Stomach smooth muscle (tissue), 2 donors: ENCODE data around the gene GMPR2.

Experiments used
- H3K27ac ChIP-seq: one replicate; pipeline ENCODE4 v1.7.0; 2013; ENCODE audit warnings: mild to moderate bottlenecking, low read length, inconsistent platforms
- H3K27me3 ChIP-seq, 2 donors: one replicate each; pipeline ENCODE4 v1.7.0; 2013; ENCODE audit warnings: low read length in 2 of 2; ENCODE audit not compliant: insufficient read depth in 2 of 2, control insufficient read depth in 1 of 2
- H3K36me3 ChIP-seq, 2 donors: one replicate each; pipeline ENCODE4 v1.7.0; 2013; ENCODE audit warnings: low read length in 2 of 2; ENCODE audit not compliant: control insufficient read depth in 2 of 2, insufficient read depth in 2 of 2
- H3K4me1 ChIP-seq: one replicate; pipeline ENCODE4 v1.7.0; 2013; ENCODE audit warnings: low read length; ENCODE audit not compliant: control insufficient read depth, insufficient read depth
- H3K4me3 ChIP-seq, 2 donors: one replicate each; pipeline ENCODE4 v1.7.0; 2013; ENCODE audit warnings: low read length in 2 of 2
- H3K9ac ChIP-seq, 2 donors: one replicate each; pipeline ENCODE4 v1.7.0; 2013; ENCODE audit warnings: low read length in 2 of 2, mild to moderate bottlenecking in 1 of 2
- H3K9me3 ChIP-seq, 2 donors: one replicate each; pipeline ENCODE4 v1.7.0; 2013; ENCODE audit warnings: low read length in 2 of 2; ENCODE audit not compliant: control insufficient read depth in 2 of 2
- donor health status: healthy.
- donor health status: Pancreatic carcinoma.

The GMPR2 gene

DNA sequence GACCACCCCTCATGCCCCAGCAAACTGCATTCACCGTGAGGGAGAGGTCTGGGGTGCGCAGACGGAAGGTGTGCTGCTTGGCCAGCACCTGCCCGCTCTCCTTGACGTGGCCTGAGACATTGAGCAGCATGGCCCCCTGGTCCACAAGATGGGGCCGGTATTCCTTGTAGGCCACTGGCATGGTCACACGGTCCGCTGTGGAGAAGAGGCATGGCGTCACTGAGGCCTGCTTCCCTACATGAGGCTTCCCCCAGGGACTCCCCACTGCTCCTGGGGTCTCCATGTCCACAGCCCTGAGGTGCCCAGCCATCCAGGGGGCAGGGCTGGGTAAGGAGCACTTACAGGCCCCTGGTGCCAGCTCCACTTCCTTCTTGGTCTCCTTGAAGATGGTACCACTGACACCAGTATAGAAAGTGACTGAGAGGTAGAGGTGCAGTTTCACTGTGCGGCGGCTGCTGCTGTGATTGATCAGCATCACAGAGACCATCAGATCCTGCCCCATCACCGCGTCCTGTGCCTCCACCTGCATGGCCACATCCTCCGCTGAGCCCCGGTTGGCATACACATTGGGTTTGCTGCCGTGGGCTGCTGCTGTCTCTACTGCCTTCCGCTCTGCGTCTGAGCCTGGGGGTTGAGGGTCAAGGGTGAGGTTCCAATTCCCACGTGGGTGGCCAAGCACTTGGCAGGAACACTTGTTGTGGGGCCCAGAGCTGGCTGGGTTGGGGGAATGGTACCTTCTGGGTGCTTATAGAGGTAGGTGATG is 22.1 kb downstream of the GMPR2 start:
- Histone ChIP-seq H3K27ac (no peak overlapping the region), H3K9ac (no peak overlapping the region), H3K9me3 (no peaks in the 10 kb centered on the region), H3K4me1 (no peaks in the 10 kb centered on the region), H3K27me3 (no peaks in the 10 kb centered on the region), H3K36me3 (no peaks in the 10 kb centered on the region), H3K4me3 (no peak overlapping the region)

DNA sequence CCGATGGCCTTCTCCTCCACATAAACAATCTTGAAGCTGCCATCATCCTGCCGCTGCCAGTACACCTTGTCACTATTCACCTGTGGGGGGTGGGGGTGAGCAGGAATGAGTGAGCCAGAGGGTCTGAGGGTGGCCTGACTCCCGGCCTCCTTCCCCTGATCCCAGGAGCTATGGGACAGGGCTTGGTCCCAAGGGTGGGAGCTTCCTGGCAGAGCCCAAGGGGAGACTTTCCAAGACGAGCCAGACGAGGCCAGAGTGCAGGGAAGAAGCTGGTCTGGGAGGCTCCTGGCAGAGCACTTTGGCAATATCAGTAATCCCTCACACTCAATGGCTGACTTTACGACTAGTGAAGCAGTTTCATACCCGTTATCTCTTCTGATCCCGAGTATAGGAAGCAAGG is 22.7 kb downstream of the GMPR2 start:
- Histone ChIP-seq H3K27ac (no peak overlapping the region), H3K9ac (no peak overlapping the region), H3K27me3 (no peaks in the 10 kb centered on the region), H3K36me3 (no peaks in the 10 kb centered on the region), H3K9me3 (no peaks in the 10 kb centered on the region), H3K4me3 (no peak overlapping the region), H3K4me1 (no peaks in the 10 kb centered on the region)

DNA sequence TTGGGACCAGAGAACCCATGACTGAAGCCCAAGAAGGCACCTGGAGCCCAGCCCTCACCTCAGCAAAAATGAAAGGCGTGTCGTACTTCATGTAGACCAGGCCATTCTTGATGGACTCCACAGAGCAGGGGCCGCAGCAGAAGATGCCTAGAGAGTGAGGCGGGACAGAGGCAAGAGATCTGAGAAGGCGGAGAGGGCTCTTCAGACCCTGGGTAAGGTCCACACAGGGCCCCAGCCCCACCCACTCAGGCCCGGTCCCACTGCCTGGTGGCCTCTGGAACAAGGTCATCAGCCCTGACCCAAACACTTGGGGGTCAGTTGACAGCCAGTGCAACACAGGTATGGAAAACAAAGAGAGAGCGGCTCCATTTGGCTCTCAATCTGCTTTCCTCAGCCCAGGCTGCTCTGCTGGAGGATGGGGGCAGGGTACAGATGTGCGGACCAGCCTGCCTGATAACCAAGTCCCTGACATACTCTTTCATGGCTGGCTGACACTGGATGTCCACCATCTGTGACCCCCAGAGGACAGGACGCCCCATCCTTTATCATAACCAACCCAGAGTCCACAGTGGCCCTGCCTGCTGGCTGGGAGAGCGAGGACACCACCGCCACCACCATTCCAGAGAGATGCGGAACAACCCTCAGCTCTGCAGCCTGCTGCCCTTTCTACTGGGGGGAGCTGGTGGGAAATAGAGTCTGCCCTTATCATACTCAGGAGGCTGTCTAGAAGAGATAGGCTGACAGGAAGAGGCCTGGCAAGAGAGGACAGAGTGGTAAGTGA is 23.4 kb downstream of the GMPR2 start:
- H3K36me3 ChIP-seq, result no peaks in the 10 kb centered on the region
- no peaks in the 10 kb centered on the region for H3K27me3 ChIP-seq
- H3K4me1 ChIP-seq, result no peaks in the 10 kb centered on the region
- H3K4me3 ChIP-seq, result no peak overlapping the region
- no peak overlapping the region for H3K27ac ChIP-seq
- H3K9me3 ChIP-seq, result no peaks in the 10 kb centered on the region
- no peak overlapping the region for H3K9ac ChIP-seq

DNA sequence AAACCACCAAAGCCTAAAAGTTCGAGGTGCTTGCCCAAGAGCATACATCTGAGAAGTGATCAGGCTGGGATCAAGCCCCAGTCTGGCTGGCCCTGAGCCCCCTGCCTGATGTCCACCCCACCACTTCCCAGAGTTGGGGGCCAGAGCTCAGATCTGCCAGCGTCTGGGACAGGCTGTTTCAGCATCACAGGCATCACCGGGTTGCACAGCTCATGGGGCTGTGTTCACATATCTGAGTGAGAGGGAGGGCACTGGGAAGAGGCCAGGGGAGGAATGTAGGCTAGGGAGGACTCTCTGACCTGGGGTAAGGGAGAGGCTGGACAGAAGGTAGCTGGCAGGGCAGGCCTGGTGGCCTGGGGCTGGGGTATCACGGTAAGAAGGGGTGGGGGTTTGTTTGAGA is 24.2 kb downstream of the GMPR2 start:
- Histone ChIP-seq H3K27ac (no peak overlapping the region), H3K4me1 (no peaks in the 10 kb centered on the region), H3K9me3 (no peaks in the 10 kb centered on the region), H3K4me3 (no peak overlapping the region), H3K36me3 (no peaks in the 10 kb centered on the region), H3K9ac (no peak overlapping the region), H3K27me3 (no peaks in the 10 kb centered on the region)

DNA sequence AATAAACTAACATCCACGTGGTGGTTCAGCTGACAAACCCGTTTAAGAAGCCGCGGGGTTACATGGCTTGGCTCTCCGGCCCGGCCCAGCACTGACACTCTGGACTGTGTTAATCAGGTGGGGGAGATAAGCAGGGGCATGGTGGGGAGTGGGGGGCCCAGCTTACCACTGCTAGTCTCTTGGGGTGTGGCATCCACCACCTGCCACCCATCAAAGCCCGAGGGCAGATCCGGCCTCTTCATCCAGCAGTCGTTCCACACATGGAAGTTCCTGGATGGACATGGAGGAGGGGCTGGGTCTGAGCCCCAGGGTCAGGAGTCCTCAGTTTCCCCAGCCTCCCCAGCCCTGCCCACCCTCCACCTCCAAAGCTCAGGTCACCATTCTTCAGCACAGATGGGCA is 25.4 kb downstream of the GMPR2 start:
- H3K4me1 ChIP-seq, result no peaks in the 10 kb centered on the region
- H3K27ac ChIP-seq, result no peak overlapping the region
- H3K27me3 ChIP-seq, result no peaks in the 10 kb centered on the region
- no peak overlapping the region for H3K9ac ChIP-seq
- no peak overlapping the region for H3K4me3 ChIP-seq
- no peaks in the 10 kb centered on the region for H3K9me3 ChIP-seq
- no peaks in the 10 kb centered on the region for H3K36me3 ChIP-seq

DNA sequence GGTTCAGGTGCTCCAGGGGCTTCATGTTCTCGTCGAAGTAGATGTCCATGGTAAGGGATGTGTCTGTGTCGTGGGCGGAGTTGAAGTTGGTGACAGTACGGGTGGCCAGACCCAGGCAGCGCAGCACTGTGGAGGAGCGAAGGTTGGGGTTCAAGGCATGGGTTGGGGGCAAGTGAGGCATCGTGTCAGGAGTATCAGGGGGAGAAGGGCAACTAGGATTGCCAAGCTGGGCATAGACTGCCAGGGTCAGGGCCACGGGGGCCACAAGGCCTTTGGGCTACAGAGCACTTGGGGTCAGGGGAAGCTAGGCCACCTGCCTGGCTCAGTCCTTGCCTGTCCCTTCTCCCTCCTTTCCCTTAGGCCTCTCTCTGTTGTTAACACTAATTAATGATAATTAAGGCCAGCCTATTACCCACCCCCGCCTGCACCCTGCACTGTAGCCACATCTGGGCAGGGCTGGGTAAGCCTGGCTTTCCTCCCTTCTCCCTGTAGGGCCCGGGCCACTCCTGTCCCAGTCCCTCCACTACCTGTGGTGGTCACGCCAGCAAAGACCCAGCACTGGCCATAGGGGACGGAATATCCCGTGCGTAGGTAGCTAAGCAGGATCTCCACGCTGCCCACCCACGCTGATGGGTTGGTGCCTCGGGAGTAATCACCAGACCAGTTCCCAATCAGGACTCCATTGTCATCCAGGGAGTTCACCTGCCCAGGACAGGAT is 26.0 kb downstream of the GMPR2 start:
- H3K36me3 ChIP-seq, result no peaks in the 10 kb centered on the region

DNA sequence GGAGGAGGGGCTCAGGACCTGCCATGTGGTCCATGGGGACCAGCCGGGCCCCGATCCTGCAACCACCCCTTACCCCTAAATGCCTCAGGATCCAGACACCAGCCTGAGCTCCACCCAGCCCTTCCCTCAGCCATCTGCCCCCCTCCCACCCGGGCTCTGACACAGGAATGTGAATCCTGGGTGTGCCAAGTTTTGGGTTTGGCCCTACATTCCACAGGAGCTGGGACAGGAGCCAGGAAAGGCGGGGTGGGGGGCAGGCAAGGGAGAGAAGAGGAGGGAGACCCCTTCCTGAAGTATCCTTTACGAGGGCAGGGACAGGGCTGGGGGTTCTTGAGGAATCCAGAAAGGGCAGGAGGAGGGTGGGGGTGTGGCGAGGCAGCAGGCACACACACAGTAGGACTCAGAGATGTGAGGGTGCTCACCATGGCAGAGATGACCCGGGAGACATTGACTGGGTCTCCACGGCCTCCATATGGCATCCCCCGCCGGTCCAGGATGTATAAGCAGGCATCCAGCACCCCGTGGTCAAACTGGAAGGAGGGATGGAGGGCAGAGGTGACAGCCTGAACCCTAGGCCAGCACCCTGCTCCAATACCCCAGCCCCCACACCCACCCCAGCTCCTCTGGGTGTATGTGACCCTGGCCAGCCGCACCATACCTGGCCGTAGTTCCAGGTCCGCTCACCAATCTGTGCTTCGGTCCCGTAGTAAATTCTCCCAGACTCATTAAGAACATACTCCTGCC is 26.7 kb downstream of the GMPR2 start:
- Histone ChIP-seq H3K4me3 (no peak overlapping the region), H3K9me3 (no peaks in the 10 kb centered on the region), H3K4me1 (no peaks in the 10 kb centered on the region), H3K27ac (no peak overlapping the region), H3K27me3 (no peaks in the 10 kb centered on the region), H3K36me3 (no peaks in the 10 kb centered on the region), H3K9ac (no peak overlapping the region)

More for the DNA sequence above, 26.0 kb downstream of the GMPR2 start:
- no peak overlapping the region for H3K9ac ChIP-seq
- H3K4me3 ChIP-seq, result no peak overlapping the region
- no peaks in the 10 kb centered on the region for H3K27me3 ChIP-seq
- no peaks in the 10 kb centered on the region for H3K4me1 ChIP-seq
- no peaks in the 10 kb centered on the region for H3K9me3 ChIP-seq
- H3K27ac ChIP-seq, result no peak overlapping the region

DNA sequence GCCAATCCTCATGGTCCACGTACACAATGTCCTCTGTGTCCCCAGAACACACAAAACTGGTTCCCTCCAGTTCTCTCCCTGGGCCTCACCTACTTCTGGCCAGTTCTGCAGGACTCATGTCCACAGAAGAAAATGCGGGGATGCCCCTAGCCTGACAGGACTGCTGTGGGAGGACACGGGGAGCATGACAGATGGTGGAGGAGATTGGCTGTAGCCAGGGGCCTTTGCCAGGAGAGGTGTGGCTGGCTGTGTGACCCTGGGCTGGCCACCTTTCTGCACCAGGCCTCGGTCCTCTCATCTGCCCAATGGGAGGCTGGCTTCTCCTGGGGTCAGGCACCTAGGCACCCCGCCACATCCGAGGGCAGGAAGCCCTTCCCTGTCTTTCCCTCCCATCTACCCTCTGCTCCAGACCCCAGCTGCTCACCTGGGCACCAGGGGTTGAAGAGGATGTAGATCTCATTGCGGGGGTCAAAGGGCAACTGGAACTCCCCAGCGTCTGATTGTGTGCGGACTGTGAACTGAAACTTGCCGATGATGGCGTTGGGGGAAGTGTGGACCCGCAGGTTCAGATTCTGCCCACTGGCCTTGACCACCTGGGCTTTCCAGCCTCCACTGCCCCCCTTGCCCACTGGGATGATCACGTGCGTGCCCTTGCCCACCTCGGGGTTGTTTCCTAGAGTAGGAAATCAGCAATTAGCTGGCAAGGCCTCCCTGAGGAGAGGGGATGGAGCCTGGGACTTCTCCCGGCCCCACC is 27.5 kb downstream of the GMPR2 start:
- Histone ChIP-seq H3K27me3 (no peaks in the 10 kb centered on the region), H3K9ac (no peak overlapping the region), H3K27ac (no peak overlapping the region), H3K4me3 (no peak overlapping the region), H3K4me1 (no peaks in the 10 kb centered on the region), H3K36me3 (peaks cover 0 to 2% of the 10 kb centered on the region in 2 donors), H3K9me3 (no peaks in the 10 kb centered on the region)

DNA sequence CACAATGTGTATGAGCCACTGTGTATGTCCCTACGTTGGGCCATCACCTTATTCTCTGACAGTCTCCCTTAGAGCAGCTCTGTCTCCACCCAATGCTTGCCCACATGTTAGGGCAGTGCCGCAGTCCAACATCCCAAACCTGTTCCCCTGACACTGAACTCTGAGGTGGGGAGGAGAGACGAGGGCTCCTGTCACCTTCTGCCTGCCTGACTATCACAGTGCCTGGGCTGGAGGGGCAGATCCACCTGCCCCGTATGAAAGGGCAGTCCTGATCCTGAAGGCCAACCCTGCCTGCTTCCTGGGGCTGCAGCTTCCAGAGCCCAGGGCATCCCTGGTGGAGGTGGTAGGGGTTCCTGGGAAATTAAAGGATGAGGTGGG is 28.0 kb downstream of the GMPR2 start:
- Histone ChIP-seq H3K27me3 (no peaks in the 10 kb centered on the region), H3K36me3 (peaks cover 0 to 3% of the 10 kb centered on the region in 2 donors), H3K4me1 (no peaks in the 10 kb centered on the region), H3K4me3 (no peak overlapping the region), H3K9ac (no peak overlapping the region), H3K9me3 (no peaks in the 10 kb centered on the region), H3K27ac (no peak overlapping the region)
